WTC11 (cell line): ENCODE measurements around the gene KDELR3.

Experiments
- ATF1 ChIP-seq: sonication (generic); formaldehyde crosslinking; IDR thresholded peaks from 2 replicates; pipeline ENCODE4 v1.8.1; 2023; ENCODE audit warnings: mild to moderate bottlenecking, moderate library complexity, missing genetic modification reagents
- CREB1 ChIP-seq: sonication (generic); formaldehyde crosslinking; IDR thresholded peaks from 2 replicates; pipeline ENCODE4 v1.8.0; 2023; ENCODE audit warnings: mild to moderate bottlenecking, missing genetic modification reagents
- CTCF ChIP-seq: fragments of 200-600 bp; IDR thresholded peaks from 2 replicates; pipeline ENCODE4 v1.8.0; 2022; ENCODE audit warnings: antibody characterized with exemption
- MLX ChIP-seq: sonication (generic); formaldehyde crosslinking; IDR thresholded peaks from 2 replicates; pipeline ENCODE4 v1.8.1; 2023; ENCODE audit warnings: mild to moderate bottlenecking, missing genetic modification reagents, moderate library complexity
- PREB ChIP-seq: sonication (generic); formaldehyde crosslinking; IDR thresholded peaks from 2 replicates; pipeline ENCODE4 v1.8.1; 2022; ENCODE audit warnings: mild to moderate bottlenecking, missing genetic modification reagents, moderate library complexity, borderline replicate concordance
- TEAD4 ChIP-seq: sonication (generic); formaldehyde crosslinking; IDR thresholded peaks from 2 replicates; pipeline ENCODE4 v1.8.0; 2022; ENCODE audit warnings: mild to moderate bottlenecking, missing genetic modification reagents
- ZNF263 ChIP-seq: sonication (generic); formaldehyde crosslinking; IDR thresholded peaks from 2 replicates; pipeline ENCODE4 v1.8.1; 2022; ENCODE audit warnings: low read depth, mild to moderate bottlenecking, moderate library complexity, missing genetic modification reagents
- ZNF416 ChIP-seq: fragments of 250-450 bp; sonication (Bioruptor Pico); IDR thresholded peaks from 2 replicates; pipeline ENCODE4 v1.9.0; 2021; ENCODE audit warnings: mild to moderate bottlenecking, inconsistent platforms
- TF ChIP-seq, protein P1 (sequence below): sonication (generic); formaldehyde crosslinking; IDR thresholded peaks from 2 replicates; pipeline ENCODE4 v1.8.1; 2023; ENCODE audit warnings: mild to moderate bottlenecking, missing genetic modification reagents, moderate library complexity
- TF ChIP-seq, protein P2 (sequence below): sonication (generic); formaldehyde crosslinking; IDR thresholded peaks from 2 replicates; pipeline ENCODE4 v1.8.0; 2022; ENCODE audit warnings: mild to moderate bottlenecking, missing genetic modification reagents
- TF ChIP-seq, protein P3 (sequence below): fragments of 250-450 bp; sonication (Bioruptor Pico); IDR thresholded peaks from 2 replicates; pipeline ENCODE4 v1.9.0; 2021; ENCODE audit warnings: moderate library complexity, mild to moderate bottlenecking, inconsistent platforms, borderline replicate concordance

GRCh38 chr22:38423512-38424503, 44.1 kb upstream of the KDELR3 start:
- TF ChIP-seq MLX (CRISPR knock-in tag) (no peak), CTCF (no peak), ATF1 (CRISPR knock-in tag) (no peak), ZNF263 (no peak), ZNF416 (CRISPR knock-in tag) (no peak), CREB1 (no peak), TEAD4 (no peak), PREB (CRISPR knock-in tag) (no peak)
- TF ChIP-seq, protein P1, sequence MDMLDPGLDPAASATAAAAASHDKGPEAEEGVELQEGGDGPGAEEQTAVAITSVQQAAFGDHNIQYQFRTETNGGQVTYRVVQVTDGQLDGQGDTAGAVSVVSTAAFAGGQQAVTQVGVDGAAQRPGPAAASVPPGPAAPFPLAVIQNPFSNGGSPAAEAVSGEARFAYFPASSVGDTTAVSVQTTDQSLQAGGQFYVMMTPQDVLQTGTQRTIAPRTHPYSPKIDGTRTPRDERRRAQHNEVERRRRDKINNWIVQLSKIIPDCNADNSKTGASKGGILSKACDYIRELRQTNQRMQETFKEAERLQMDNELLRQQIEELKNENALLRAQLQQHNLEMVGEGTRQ, result no peak
- TF ChIP-seq, protein P2, sequence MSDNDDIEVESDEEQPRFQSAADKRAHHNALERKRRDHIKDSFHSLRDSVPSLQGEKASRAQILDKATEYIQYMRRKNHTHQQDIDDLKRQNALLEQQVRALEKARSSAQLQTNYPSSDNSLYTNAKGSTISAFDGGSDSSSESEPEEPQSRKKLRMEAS, result no peak
- TF ChIP-seq, protein P3, sequence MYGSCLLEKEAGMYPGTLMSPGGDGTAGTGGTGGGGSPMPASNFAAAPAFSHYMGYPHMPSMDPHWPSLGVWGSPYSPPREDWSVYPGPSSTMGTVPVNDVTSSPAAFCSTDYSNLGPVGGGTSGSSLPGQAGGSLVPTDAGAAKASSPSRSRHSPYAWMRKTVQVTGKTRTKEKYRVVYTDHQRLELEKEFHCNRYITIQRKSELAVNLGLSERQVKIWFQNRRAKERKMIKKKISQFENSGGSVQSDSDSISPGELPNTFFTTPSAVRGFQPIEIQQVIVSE (CRISPR knock-in tag), result no peak
